ENCODE results near the gene SLC9A5. TPM values are rescaled to one million over a fixed set of nuclear protein-coding genes. Genes with fewer than 3 reads are reported as not detected.

Gene SLC9A5
- total and polyA plus RNA-seq, 8 donors = 0.19 to 5.3 (median 0.89) TPM; not detected in 1

GRCh38 chr16:67317853-67318252 lies 69.1 kb downstream of the SLC9A5 start:
- Histone ChIP-seq H3K4me3 (no peak overlapping the region), H3K27ac (peak overlapping the region in 1 of 5 donors; percentile 76), H3K9me3 (no peaks in the 10 kb centered on the region), H3K4me1 (no peaks in the 10 kb centered on the region), H3K36me3 (no peaks in the 10 kb centered on the region), H3K27me3 (peaks cover 0 to 10% (median 0%) of the 10 kb centered on the region in 3 donors)
- intact Hi-C loops (cut with DNase I; ENCODE audit: low total_unique reads) = no loop called here
- no peak for DNase-seq
- TF ChIP-seq POLR2AphosphoS5 (IDR thresholded peaks at IDR 0.05) (no peak), EP300 (IDR thresholded peaks at IDR 0.05) (no peak)

Small RNA genes within 50 kb of the gene (small RNA-seq; reads per million reads assigned to genes)
- gene MIR328 = 13.2 to 15.5 (median 14.2) reads per million in 4 donors

Other genes starting within 250 kb of the SLC9A5 start
- gene CBFB, start 219.8 kb upstream of the SLC9A5 start, total RNA-seq = 10 to 100 TPM in 4 of 5 donors, 1 to 10 TPM in 1; 4.1 to 68.1 (median 46.2) TPM
- gene CBFB, start 219.8 kb upstream of the SLC9A5 start, polyA plus RNA-seq = 10 to 100 TPM; 13.1 to 17.7 (median 14.9) TPM
- gene PHAF1, start 139.0 kb upstream of the SLC9A5 start, total RNA-seq = 10 to 100 TPM in 3 of 5 donors, 1 to 10 TPM in 2; 4.6 to 39.6 (median 13.4) TPM
- gene PHAF1, start 139.0 kb upstream of the SLC9A5 start, polyA plus RNA-seq = 1 to 10 TPM; 5.1 to 7.6 (median 7.5) TPM
- gene B3GNT9, start 98.0 kb upstream of the SLC9A5 start, total RNA-seq = 10 to 100 TPM in 1 of 5 donors, 1 to 10 TPM in 3, under 1 TPM in 1; 0.58 to 11.2 (median 4.3) TPM
- gene B3GNT9, start 98.0 kb upstream of the SLC9A5 start, polyA plus RNA-seq = 1 to 10 TPM; 3.5 to 7.9 (median 4.0) TPM
- 100 to 1,000 TPM in 1 of 5 donors, 10 to 100 TPM in 4; 10.6 to 112 (median 38.4) TPM for gene TRADD, start 89.1 kb upstream of the SLC9A5 start, total RNA-seq
- gene TRADD, start 89.1 kb upstream of the SLC9A5 start, polyA plus RNA-seq = 10 to 100 TPM; 18.9 to 39.4 (median 34.8) TPM
- gene FBXL8, start 89.0 kb upstream of the SLC9A5 start, total RNA-seq = 100 to 1,000 TPM in 1 of 5 donors, 10 to 100 TPM in 3, 1 to 10 TPM in 1; 5.5 to 412 (median 51.3) TPM
- gene FBXL8, start 89.0 kb upstream of the SLC9A5 start, polyA plus RNA-seq = 10 to 100 TPM in 2 of 3 donors, 1 to 10 TPM in 1; 8.3 to 18.3 (median 10.7) TPM
- gene HSF4, start 84.2 kb upstream of the SLC9A5 start, total RNA-seq = 100 to 1,000 TPM in 1 of 5 donors, 10 to 100 TPM in 3, 1 to 10 TPM in 1; 9.5 to 630 (median 36.5) TPM
- gene HSF4, start 84.2 kb upstream of the SLC9A5 start, polyA plus RNA-seq = 10 to 100 TPM; 23.8 to 65.4 (median 27.9) TPM
- gene NOL3, start 78.4 kb upstream of the SLC9A5 start, total RNA-seq = 100 to 1,000 TPM in 1 of 5 donors, 10 to 100 TPM in 4; 11.4 to 492 (median 39.4) TPM
- gene NOL3, start 78.4 kb upstream of the SLC9A5 start, polyA plus RNA-seq = 10 to 100 TPM; 17.2 to 59.7 (median 21.5) TPM
- 100 to 1,000 TPM in 1 of 5 donors, 10 to 100 TPM in 4; 13.2 to 156 (median 24.0) TPM for gene MATCAP1, start 65.0 kb upstream of the SLC9A5 start, total RNA-seq
- 10 to 100 TPM in 1 of 3 donors, 1 to 10 TPM in 2; 8.5 to 25.7 (median 9.5) TPM for gene MATCAP1, start 65.0 kb upstream of the SLC9A5 start, polyA plus RNA-seq
- 10 to 100 TPM in 3 of 5 donors, 1 to 10 TPM in 1, not detected in 1; 1.3 to 25.5 (median 14.5) TPM for gene EXOC3L1, start 58.8 kb upstream of the SLC9A5 start, total RNA-seq
- 1 to 10 TPM; 3.9 to 6.8 (median 4.0) TPM for gene EXOC3L1, start 58.8 kb upstream of the SLC9A5 start, polyA plus RNA-seq
- gene E2F4, start 56.8 kb upstream of the SLC9A5 start, total RNA-seq = 100 to 1,000 TPM in 2 of 5 donors, 10 to 100 TPM in 3; 36.8 to 304 (median 89.7) TPM
- gene E2F4, start 56.8 kb upstream of the SLC9A5 start, polyA plus RNA-seq = 10 to 100 TPM; 32.8 to 44.3 (median 38.7) TPM
- gene ELMO3, start 49.8 kb upstream of the SLC9A5 start, total RNA-seq = 100 to 1,000 TPM in 2 of 5 donors, 10 to 100 TPM in 3; 11.6 to 133 (median 57.2) TPM
- gene ELMO3, start 49.8 kb upstream of the SLC9A5 start, polyA plus RNA-seq = 10 to 100 TPM; 20.4 to 44.6 (median 37.1) TPM
- gene TMEM208, start 21.8 kb upstream of the SLC9A5 start, total RNA-seq = 100 to 1,000 TPM in 1 of 5 donors, 10 to 100 TPM in 3, 1 to 10 TPM in 1; 8.7 to 126 (median 46.4) TPM
- gene TMEM208, start 21.8 kb upstream of the SLC9A5 start, polyA plus RNA-seq = 100 to 1,000 TPM in 1 of 3 donors, 10 to 100 TPM in 2; 39.6 to 141 (median 89.2) TPM
- 100 to 1,000 TPM in 1 of 5 donors, 10 to 100 TPM in 3, 1 to 10 TPM in 1; 6.1 to 101 (median 25.9) TPM for gene FHOD1, start 1.5 kb upstream of the SLC9A5 start, total RNA-seq
- gene FHOD1, start 1.5 kb upstream of the SLC9A5 start, polyA plus RNA-seq = 10 to 100 TPM; 12.8 to 19.2 (median 15.7) TPM
- 10 to 100 TPM in 2 of 5 donors, 1 to 10 TPM in 3; 2.3 to 57.1 (median 8.1) TPM for gene PLEKHG4, start 30.6 kb downstream of the SLC9A5 start, total RNA-seq
- gene PLEKHG4, start 30.6 kb downstream of the SLC9A5 start, polyA plus RNA-seq = 1 to 10 TPM; 2.5 to 10.0 (median 3.1) TPM
- 1 to 10 TPM in 2 of 5 donors, not detected in 3; 2.2 to 3.3 TPM for gene KCTD19, start 77.8 kb downstream of the SLC9A5 start, total RNA-seq
- under 1 TPM in 1 of 3 donors, not detected in 2; 0.03 TPM for gene KCTD19, start 77.8 kb downstream of the SLC9A5 start, polyA plus RNA-seq
- 10 to 100 TPM in 1 of 5 donors, under 1 TPM in 1, not detected in 3; 0.73 to 33.0 TPM for gene LRRC36, start 77.8 kb downstream of the SLC9A5 start, total RNA-seq
- gene LRRC36, start 77.8 kb downstream of the SLC9A5 start, polyA plus RNA-seq = 1 to 10 TPM in 1 of 3 donors, under 1 TPM in 1, not detected in 1; 0.37 to 1.2 TPM
- 100 to 1,000 TPM in 1 of 5 donors, 10 to 100 TPM in 3, 1 to 10 TPM in 1; 5.8 to 127 (median 15.8) TPM for gene TPPP3, start 144.5 kb downstream of the SLC9A5 start, total RNA-seq
- gene TPPP3, start 144.5 kb downstream of the SLC9A5 start, polyA plus RNA-seq = 10 to 100 TPM in 2 of 3 donors, 1 to 10 TPM in 1; 10.0 to 38.8 (median 11.8) TPM
- gene ZDHHC1, start 167.5 kb downstream of the SLC9A5 start, total RNA-seq = 10 to 100 TPM in 2 of 5 donors, 1 to 10 TPM in 2, not detected in 1; 6.1 to 33.6 (median 11.6) TPM
- 1 to 10 TPM; 2.0 to 4.7 (median 4.4) TPM for gene ZDHHC1, start 167.5 kb downstream of the SLC9A5 start, polyA plus RNA-seq
- 100 to 1,000 TPM in 1 of 5 donors, 10 to 100 TPM in 1, 1 to 10 TPM in 1, under 1 TPM in 1, not detected in 1; 0.89 to 837 (median 9.6) TPM for gene HSD11B2, start 182.1 kb downstream of the SLC9A5 start, total RNA-seq
- 10 to 100 TPM in 1 of 3 donors, 1 to 10 TPM in 2; 1.5 to 16.7 (median 2.9) TPM for gene HSD11B2, start 182.1 kb downstream of the SLC9A5 start, polyA plus RNA-seq
- gene ATP6V0D1, start 232.2 kb downstream of the SLC9A5 start, total RNA-seq = 100 to 1,000 TPM in 1 of 5 donors, 10 to 100 TPM in 4; 23.5 to 102 (median 72.2) TPM
- gene ATP6V0D1, start 232.2 kb downstream of the SLC9A5 start, polyA plus RNA-seq = 100 to 1,000 TPM in 1 of 3 donors, 10 to 100 TPM in 2; 36.5 to 102 (median 57.7) TPM
- gene AGRP, start 234.6 kb downstream of the SLC9A5 start, total RNA-seq = not detected
- gene AGRP, start 234.6 kb downstream of the SLC9A5 start, polyA plus RNA-seq = not detected